ENCODE results near the gene AZIN2. TPM values are rescaled to one million over a fixed set of nuclear protein-coding genes. Genes with fewer than 3 reads are reported as not detected.
A peak's percentile ranks its signal among the peaks of the same experiment; 100 is the strongest.

Gene AZIN2
- total RNA-seq, 1 experiment from 2014 or later, result 0.39 TPM

DNA sequence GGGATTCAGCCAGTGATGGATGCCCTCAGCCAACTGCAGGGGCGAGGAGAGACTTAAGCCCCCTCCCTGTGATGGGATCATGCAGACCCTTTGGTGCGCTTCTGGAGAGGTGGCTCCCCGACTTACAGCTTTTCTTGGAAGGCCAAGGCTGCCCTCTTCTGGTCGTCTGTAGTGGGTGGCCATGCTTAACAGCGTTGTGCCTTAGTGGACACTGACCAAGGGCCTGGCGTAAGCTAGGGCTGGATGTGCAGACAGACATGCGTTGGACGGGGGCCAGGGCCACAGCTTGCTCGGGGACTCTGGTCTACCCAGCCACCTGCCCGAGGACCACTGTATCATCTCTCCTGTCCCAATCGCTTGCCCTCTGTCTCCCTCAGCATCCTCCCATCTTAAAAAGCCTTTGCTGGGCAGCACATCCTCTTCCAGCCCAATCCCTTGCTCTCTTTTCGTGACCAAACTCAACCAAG, 5.5 kb downstream of the AZIN2 start:
- peaks cover 62% of the 10 kb centered on the region for H3K27me3 Mint-ChIP-seq (ENCODE audit: low read depth)
- H3K9me3 Mint-ChIP-seq, result no peaks in the 10 kb centered on the region
- no CpG with 5 or more reads among the region's 12 CpGs for WGBS (ENCODE audit: extremely low coverage, insufficient read length, low lambda C conversion rate)

More for the DNA sequence above, 5.5 kb downstream of the AZIN2 start:
- Histone ChIP-seq H3K27ac (ENCODE audit: insufficient read length, low read depth, low read length) (no peak overlapping the region), H2BK5ac (ENCODE audit: insufficient read length, low read length) (no peak overlapping the region), H4K20me1 (ENCODE audit: control insufficient read depth, insufficient read depth, insufficient read length) (no peaks in the 10 kb centered on the region), H3K4ac (ENCODE audit: low read depth, low read length) (no peak overlapping the region), H3K23ac (ENCODE audit: insufficient read length, low read depth, low read length) (no peak overlapping the region), H3K27me3 (ENCODE audit: insufficient read depth, low read length) (peaks cover 27% of the 10 kb centered on the region), H3K9ac (ENCODE audit: extremely low read depth, insufficient read length, low read length) (no peak overlapping the region), H3K79me2 (ENCODE audit: insufficient read depth, low read length) (no peaks in the 10 kb centered on the region), H4K5ac (ENCODE audit: insufficient read length, low read depth, low read length) (no peak overlapping the region), H3K18ac (ENCODE audit: insufficient read length, low read depth, low read length) (no peak overlapping the region), H2BK120ac (ENCODE audit: low read depth, low read length, poor library complexity, severe bottlenecking) (no peak overlapping the region), H2AFZ (ENCODE audit: low read length) (no peak overlapping the region), H4K8ac (replicated peaks; ENCODE audit: insufficient read length, low read depth, low read length) (no peak overlapping the region), H2BK15ac (ENCODE audit: low read depth, low read length) (no peak overlapping the region), H3K23me2 (ENCODE audit: insufficient read length, low read depth, low read length, poor library complexity, severe bottlenecking) (peaks cover 2% of the 10 kb centered on the region), H3K14ac (ENCODE audit: insufficient read depth, low read length) (no peak overlapping the region), H3K4me2 (ENCODE audit: insufficient read depth, insufficient read length, low read length) (no peak overlapping the region), H3K4me1 (ENCODE audit: insufficient read depth, low read length) (0 out of 2 replicates have a peak, but pooled peaks cover 2% of the 10 kb centered on the region), H3K79me1 (ENCODE audit: insufficient read depth, low read depth, low read length, poor library complexity, severe bottlenecking) (no peaks in the 10 kb centered on the region), H2AK5ac (ENCODE audit: insufficient read length, low read length) (no peak overlapping the region), H3K9me3 (ENCODE audit: control insufficient read depth, low read depth, low read length) (no peaks in the 10 kb centered on the region), H3K56ac (ENCODE audit: insufficient read length, low read depth, low read length) (no peak overlapping the region), H2BK20ac (ENCODE audit: low read depth, low read length, poor library complexity, severe bottlenecking) (no peak overlapping the region), H2BK12ac (ENCODE audit: insufficient read length, low read depth, low read length) (no peak overlapping the region), H3T11ph (ENCODE audit: low read length) (no peak overlapping the region), H4K91ac (ENCODE audit: insufficient read length, low read depth, low read length) (no peak overlapping the region)
- Mint-ChIP-seq H3K4me1 (peaks cover 17 to 19% of the 10 kb centered on the region in 2 experiments), H3K27ac (no peak overlapping the region), H3K36me3 (ENCODE audit: insufficient read depth in 1 of 3, low read depth in 3 of 3) (no peaks in the 10 kb centered on the region; a peak in 2 of 7 replicates), H3K4me3 (no peak overlapping the region)
- peak; percentile 85 for DNase-seq
- TF ChIP-seq, protein P1, sequence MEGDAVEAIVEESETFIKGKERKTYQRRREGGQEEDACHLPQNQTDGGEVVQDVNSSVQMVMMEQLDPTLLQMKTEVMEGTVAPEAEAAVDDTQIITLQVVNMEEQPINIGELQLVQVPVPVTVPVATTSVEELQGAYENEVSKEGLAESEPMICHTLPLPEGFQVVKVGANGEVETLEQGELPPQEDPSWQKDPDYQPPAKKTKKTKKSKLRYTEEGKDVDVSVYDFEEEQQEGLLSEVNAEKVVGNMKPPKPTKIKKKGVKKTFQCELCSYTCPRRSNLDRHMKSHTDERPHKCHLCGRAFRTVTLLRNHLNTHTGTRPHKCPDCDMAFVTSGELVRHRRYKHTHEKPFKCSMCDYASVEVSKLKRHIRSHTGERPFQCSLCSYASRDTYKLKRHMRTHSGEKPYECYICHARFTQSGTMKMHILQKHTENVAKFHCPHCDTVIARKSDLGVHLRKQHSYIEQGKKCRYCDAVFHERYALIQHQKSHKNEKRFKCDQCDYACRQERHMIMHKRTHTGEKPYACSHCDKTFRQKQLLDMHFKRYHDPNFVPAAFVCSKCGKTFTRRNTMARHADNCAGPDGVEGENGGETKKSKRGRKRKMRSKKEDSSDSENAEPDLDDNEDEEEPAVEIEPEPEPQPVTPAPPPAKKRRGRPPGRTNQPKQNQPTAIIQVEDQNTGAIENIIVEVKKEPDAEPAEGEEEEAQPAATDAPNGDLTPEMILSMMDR (conservative IDR thresholded peaks at IDR 0.05), result peak; percentile 86

Data from H9 (cell line).